HepG2 (cell line): ENCODE results near the gene GNMT. TPM values are rescaled to one million over a fixed set of nuclear protein-coding genes. Genes with fewer than 3 reads are reported as not detected.

ENCODE experiments used
- DNMT1 ChIP-seq: sonication (generic); formaldehyde crosslinking; IDR thresholded peaks from 2 replicates; pipeline ENCODE4 v1.5.1; 2020; ENCODE audit warnings: mild to moderate bottlenecking, missing genetic modification reagents
- GABPB1 ChIP-seq: IDR thresholded peaks from 2 replicates; pipeline ENCODE4 v1.6.1; 2016; ENCODE audit warnings: mild to moderate bottlenecking, missing genetic modification reagents, moderate library complexity, missing compliant biosample characterization
- GATA4 ChIP-seq: sonication (generic); IDR thresholded peaks from 2 replicates; pipeline ENCODE4 v1.6.1; 2016; ENCODE audit warnings: antibody characterized with exemption, low read depth, borderline replicate concordance
- MBD4 ChIP-seq: IDR thresholded peaks from 2 replicates; pipeline ENCODE4 v1.6.1; 2012; ENCODE audit warnings: low read length, inconsistent platforms, borderline replicate concordance
- TAF15 ChIP-seq: fragments of 200-400 bp; formaldehyde crosslinking; IDR thresholded peaks from one replicate; pipeline ENCODE4 v1.6.1; 2018; ENCODE audit warnings: mild to moderate bottlenecking, low read depth, low read length; ENCODE audit not compliant: poor library complexity, severe bottlenecking
- ZNF546 ChIP-seq: sonication (generic); formaldehyde crosslinking; conservative IDR thresholded peaks from 2 replicates; pipeline ENCODE4 v1.8.1; 2023; ENCODE audit warnings: mild to moderate bottlenecking, missing genetic modification reagents
- ZSCAN20 ChIP-seq: sonication (generic); formaldehyde crosslinking; IDR thresholded peaks from 2 replicates; pipeline ENCODE4 v1.4.0; 2020; ENCODE audit warnings: missing genetic modification reagents, mild to moderate bottlenecking, borderline replicate concordance
- ZSCAN31 ChIP-seq: sonication (generic); formaldehyde crosslinking; IDR thresholded peaks from 2 replicates; pipeline ENCODE4 v1.5.0; 2020; ENCODE audit warnings: low read depth, mild to moderate bottlenecking, missing genetic modification reagents
- polyA plus RNA-seq, 8 experiments: library from polyadenylated mRNA; depleted of rRNA in 3 of 8; stranded (reverse) in 7 of 8; unstranded in 1 of 8; fragments of >200 nt; fragmentation: Illumina TruSeq in 4 of 8; extraction: Trizol in 4 of 8; gene quantifications; 2 replicates each; pipeline versions ENCODE4 v1.2.1 to v1.2.3, GENCODE V29; 2011 to 2016; ENCODE audit warnings: low read depth in 4 of 8, missing spikeins in 1 of 8, mixed read lengths in 1 of 8; ENCODE audit not compliant: insufficient read depth in 1 of 8
- total RNA-seq, 5 experiments: library from RNA; depleted of rRNA; stranded (reverse); fragments of >200 nt; fragmentation: Illumina TruSeq; extraction: Trizol; gene quantifications; 2 replicates each; pipeline ENCODE4 v1.2.3, GENCODE V29; 2016; ENCODE audit warnings: low read depth in 1 of 5
- TF ChIP-seq, protein P1 (sequence below): sonication (generic); formaldehyde crosslinking; IDR thresholded peaks from 2 replicates; pipeline ENCODE4 v1.4.0; 2020; ENCODE audit warnings: missing genetic modification reagents
- TF ChIP-seq, protein P2 (sequence below): sonication (generic); formaldehyde crosslinking; IDR thresholded peaks from 2 replicates; pipeline ENCODE4 v1.5.1; 2020; ENCODE audit warnings: mild to moderate bottlenecking, missing genetic modification reagents, borderline replicate concordance
- TF ChIP-seq, protein P3 (sequence below): sonication (generic); formaldehyde crosslinking; IDR thresholded peaks from 2 replicates; pipeline ENCODE4 v1.4.0; 2020; ENCODE audit warnings: missing genetic modification reagents
- TF ChIP-seq, protein P4 (sequence below), 2 experiments: sonication (generic) in 1 of 2; formaldehyde crosslinking in 1 of 2; IDR thresholded peaks; 2 replicates each; pipeline versions ENCODE4 v1.5.1 to v1.6.1; 2011 to 2020; ENCODE audit warnings: borderline replicate concordance in 1 of 2, low read depth in 1 of 2, low read length in 1 of 2, mild to moderate bottlenecking in 1 of 2, missing genetic modification reagents in 1 of 2, moderate library complexity in 1 of 2
- TF ChIP-seq, protein P5 (sequence below): sonication (generic); formaldehyde crosslinking; IDR thresholded peaks from 2 replicates; pipeline ENCODE4 v1.4.0; 2020; ENCODE audit warnings: mild to moderate bottlenecking, low read depth, missing genetic modification reagents
- TF ChIP-seq, protein P6 (sequence below): sonication (generic); formaldehyde crosslinking; IDR thresholded peaks from 2 replicates; pipeline ENCODE4 v1.4.0; 2020; ENCODE audit warnings: missing genetic modification reagents

The GNMT gene
- total and polyA plus RNA-seq, 2 of the 13 experiments (the other 11 are each of a cell fraction or from before 2014, with no cell fraction given), result 2.8 to 7.0 TPM

DNA sequence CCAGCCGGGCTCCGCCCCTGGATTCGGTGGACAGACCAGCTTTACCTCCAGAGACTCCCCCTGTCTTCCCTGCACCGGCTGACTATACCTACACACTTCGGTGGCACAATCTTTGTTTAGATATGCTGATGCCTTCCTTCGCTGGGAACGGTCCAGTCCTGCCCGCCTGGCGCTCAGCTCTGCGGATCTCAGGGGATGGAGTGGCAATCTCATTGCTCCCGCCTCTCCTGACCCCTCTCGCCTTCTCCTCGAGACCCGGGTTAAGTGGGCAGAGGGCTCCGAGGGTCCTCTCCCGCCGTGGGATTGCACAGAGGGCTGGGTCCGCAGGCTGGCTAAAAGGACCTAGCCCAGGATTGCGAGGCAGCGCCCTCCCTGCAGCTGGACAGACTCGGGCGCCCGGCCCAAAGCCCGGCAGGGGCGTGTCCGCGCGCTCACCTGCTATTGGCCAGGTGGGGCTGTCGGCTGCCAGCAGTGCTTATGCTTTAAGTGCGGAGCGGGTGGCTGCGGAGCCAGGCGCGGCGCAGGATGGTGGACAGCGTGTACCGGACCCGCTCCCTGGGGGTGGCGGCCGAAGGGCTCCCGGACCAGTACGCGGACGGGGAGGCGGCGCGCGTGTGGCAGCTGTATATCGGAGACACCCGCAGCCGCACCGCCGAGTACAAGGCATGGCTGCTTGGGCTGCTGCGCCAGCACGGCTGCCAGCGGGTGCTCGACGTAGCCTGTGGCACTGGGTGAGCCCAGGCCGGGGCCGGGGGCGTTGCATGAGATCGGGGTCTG is at the start of gene GNMT (continued):
- TF ChIP-seq, protein P1, sequence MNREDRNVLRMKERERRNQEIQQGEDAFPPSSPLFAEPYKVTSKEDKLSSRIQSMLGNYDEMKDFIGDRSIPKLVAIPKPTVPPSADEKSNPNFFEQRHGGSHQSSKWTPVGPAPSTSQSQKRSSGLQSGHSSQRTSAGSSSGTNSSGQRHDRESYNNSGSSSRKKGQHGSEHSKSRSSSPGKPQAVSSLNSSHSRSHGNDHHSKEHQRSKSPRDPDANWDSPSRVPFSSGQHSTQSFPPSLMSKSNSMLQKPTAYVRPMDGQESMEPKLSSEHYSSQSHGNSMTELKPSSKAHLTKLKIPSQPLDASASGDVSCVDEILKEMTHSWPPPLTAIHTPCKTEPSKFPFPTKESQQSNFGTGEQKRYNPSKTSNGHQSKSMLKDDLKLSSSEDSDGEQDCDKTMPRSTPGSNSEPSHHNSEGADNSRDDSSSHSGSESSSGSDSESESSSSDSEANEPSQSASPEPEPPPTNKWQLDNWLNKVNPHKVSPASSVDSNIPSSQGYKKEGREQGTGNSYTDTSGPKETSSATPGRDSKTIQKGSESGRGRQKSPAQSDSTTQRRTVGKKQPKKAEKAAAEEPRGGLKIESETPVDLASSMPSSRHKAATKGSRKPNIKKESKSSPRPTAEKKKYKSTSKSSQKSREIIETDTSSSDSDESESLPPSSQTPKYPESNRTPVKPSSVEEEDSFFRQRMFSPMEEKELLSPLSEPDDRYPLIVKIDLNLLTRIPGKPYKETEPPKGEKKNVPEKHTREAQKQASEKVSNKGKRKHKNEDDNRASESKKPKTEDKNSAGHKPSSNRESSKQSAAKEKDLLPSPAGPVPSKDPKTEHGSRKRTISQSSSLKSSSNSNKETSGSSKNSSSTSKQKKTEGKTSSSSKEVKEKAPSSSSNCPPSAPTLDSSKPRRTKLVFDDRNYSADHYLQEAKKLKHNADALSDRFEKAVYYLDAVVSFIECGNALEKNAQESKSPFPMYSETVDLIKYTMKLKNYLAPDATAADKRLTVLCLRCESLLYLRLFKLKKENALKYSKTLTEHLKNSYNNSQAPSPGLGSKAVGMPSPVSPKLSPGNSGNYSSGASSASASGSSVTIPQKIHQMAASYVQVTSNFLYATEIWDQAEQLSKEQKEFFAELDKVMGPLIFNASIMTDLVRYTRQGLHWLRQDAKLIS (CRISPR knock-in tag), result no peak
- TF ChIP-seq, protein P2, sequence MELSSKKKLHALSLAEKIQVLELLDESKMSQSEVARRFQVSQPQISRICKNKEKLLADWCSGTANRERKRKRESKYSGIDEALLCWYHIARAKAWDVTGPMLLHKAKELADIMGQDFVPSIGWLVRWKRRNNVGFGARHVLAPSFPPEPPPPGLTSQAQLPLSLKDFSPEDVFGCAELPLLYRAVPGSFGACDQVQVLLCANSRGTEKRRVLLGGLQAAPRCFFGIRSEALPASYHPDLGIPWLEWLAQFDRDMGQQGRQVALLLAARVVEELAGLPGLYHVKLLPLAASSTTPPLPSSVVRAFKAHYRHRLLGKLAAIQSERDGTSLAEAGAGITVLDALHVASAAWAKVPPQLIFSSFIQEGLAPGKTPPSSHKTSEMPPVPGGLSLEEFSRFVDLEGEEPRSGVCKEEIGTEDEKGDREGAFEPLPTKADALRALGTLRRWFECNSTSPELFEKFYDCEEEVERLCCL (CRISPR knock-in tag), result peak; percentile 76; the same call in 1 of the 2 replicates
- no peak for TF ChIP-seq MBD4
- TF ChIP-seq, protein P3, sequence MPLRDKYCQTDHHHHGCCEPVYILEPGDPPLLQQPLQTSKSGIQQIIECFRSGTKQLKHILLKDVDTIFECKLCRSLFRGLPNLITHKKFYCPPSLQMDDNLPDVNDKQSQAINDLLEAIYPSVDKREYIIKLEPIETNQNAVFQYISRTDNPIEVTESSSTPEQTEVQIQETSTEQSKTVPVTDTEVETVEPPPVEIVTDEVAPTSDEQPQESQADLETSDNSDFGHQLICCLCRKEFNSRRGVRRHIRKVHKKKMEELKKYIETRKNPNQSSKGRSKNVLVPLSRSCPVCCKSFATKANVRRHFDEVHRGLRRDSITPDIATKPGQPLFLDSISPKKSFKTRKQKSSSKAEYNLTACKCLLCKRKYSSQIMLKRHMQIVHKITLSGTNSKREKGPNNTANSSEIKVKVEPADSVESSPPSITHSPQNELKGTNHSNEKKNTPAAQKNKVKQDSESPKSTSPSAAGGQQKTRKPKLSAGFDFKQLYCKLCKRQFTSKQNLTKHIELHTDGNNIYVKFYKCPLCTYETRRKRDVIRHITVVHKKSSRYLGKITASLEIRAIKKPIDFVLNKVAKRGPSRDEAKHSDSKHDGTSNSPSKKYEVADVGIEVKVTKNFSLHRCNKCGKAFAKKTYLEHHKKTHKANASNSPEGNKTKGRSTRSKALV (CRISPR knock-in tag), result peak; percentile 96
- no peak; the same call in 1 of the 2 replicates for TF ChIP-seq ZNF546
- TF ChIP-seq ZSCAN31, result peak; percentile 85
- TF ChIP-seq GATA4, result no peak; the same call in 1 of the 2 replicates
- peak; percentile 71; the same call in 1 of the 2 replicates for TF ChIP-seq GABPB1 (CRISPR knock-in tag)
- TF ChIP-seq, protein P4, sequence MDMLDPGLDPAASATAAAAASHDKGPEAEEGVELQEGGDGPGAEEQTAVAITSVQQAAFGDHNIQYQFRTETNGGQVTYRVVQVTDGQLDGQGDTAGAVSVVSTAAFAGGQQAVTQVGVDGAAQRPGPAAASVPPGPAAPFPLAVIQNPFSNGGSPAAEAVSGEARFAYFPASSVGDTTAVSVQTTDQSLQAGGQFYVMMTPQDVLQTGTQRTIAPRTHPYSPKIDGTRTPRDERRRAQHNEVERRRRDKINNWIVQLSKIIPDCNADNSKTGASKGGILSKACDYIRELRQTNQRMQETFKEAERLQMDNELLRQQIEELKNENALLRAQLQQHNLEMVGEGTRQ (IDR thresholded peaks at IDR 0.05; ENCODE audit: low read depth, low read length), result no peak
- TF ChIP-seq, protein P4 (CRISPR knock-in tag; IDR thresholded peaks at IDR 0.05; ENCODE audit: borderline replicate concordance), result no peak
- TF ChIP-seq, protein P5, sequence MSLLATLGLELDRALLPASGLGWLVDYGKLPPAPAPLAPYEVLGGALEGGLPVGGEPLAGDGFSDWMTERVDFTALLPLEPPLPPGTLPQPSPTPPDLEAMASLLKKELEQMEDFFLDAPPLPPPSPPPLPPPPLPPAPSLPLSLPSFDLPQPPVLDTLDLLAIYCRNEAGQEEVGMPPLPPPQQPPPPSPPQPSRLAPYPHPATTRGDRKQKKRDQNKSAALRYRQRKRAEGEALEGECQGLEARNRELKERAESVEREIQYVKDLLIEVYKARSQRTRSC (CRISPR knock-in tag), result no peak
- TF ChIP-seq TAF15, result peak; percentile 75
- peak; percentile 20; the same call in 1 of the 2 replicates for TF ChIP-seq DNMT1 (CRISPR knock-in tag)
- TF ChIP-seq ZSCAN20 (CRISPR knock-in tag), result no peak
- TF ChIP-seq, protein P6, sequence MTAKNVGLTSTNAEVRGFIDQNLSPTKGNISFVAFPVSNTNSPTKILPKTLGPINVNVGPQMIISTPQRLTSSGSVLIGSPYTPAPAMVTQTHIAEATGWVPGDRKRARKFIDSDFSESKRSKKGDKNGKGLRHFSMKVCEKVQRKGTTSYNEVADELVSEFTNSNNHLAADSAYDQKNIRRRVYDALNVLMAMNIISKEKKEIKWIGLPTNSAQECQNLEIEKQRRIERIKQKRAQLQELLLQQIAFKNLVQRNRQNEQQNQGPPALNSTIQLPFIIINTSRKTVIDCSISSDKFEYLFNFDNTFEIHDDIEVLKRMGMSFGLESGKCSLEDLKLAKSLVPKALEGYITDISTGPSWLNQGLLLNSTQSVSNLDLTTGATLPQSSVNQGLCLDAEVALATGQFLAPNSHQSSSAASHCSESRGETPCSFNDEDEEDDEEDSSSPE, result peak; percentile 80
